Liver (tissue), 9 donors: ENCODE measurements around the gene ZNF689. TPM values are rescaled to one million over a fixed set of nuclear protein-coding genes. Genes with fewer than 3 reads are reported as not detected.

ENCODE experiments used
- DNase-seq: peaks from one replicate; pipeline ENCODE4 v3.0.0-alpha.2; 2017; ENCODE audit warnings: low spot score
- H3K27ac ChIP-seq, 2 donors: one replicate each; pipeline ENCODE4 v1.7.0; 2013; ENCODE audit warnings: inconsistent platforms in 2 of 2, low read length in 2 of 2, control low read depth in 1 of 2, low read depth in 1 of 2, mild to moderate bottlenecking in 1 of 2
- H3K27me3 ChIP-seq, 4 donors: one replicate each; pipeline versions ENCODE4 v1.6.1 to v1.7.0; 2013; ENCODE audit warnings: low read length in 3 of 4, inconsistent platforms in 1 of 4, mild to moderate bottlenecking in 1 of 4, moderate library complexity in 1 of 4; ENCODE audit not compliant: control insufficient read depth in 4 of 4, insufficient read depth in 4 of 4
- H3K36me3 ChIP-seq, 4 donors: one replicate each; pipeline versions ENCODE4 v1.6.1 to v1.7.0; 2013; ENCODE audit warnings: low read length in 3 of 4, mild to moderate bottlenecking in 3 of 4, low read depth in 1 of 4, moderate library complexity in 1 of 4; ENCODE audit not compliant: control insufficient read depth in 4 of 4, insufficient read depth in 3 of 4
- H3K4me1 ChIP-seq, 4 donors: one replicate each; pipeline versions ENCODE4 v1.6.1 to v1.7.0; 2013; ENCODE audit warnings: low read length in 3 of 4, mild to moderate bottlenecking in 3 of 4, moderate library complexity in 1 of 4; ENCODE audit not compliant: control insufficient read depth in 4 of 4, insufficient read depth in 4 of 4
- H3K4me3 ChIP-seq, 3 donors: one replicate each; pipeline versions ENCODE4 v1.6.1 to v1.7.0; 2013; ENCODE audit warnings: low read length in 3 of 3, control low read depth in 1 of 3, low read depth in 1 of 3, mild to moderate bottlenecking in 1 of 3
- H3K9ac ChIP-seq, 2 donors: one replicate each; pipeline ENCODE4 v1.7.0; 2013; ENCODE audit warnings: low read length in 2 of 2, mild to moderate bottlenecking in 2 of 2, moderate library complexity in 2 of 2, control low read depth in 1 of 2, low read depth in 1 of 2
- H3K9me3 ChIP-seq, 4 donors: one replicate each; pipeline versions ENCODE4 v1.6.1 to v1.7.0; 2013; ENCODE audit warnings: low read length in 3 of 4; ENCODE audit not compliant: control insufficient read depth in 4 of 4
- ATF3 ChIP-seq: IDR thresholded peaks from 2 replicates; pipeline ENCODE4 v1.6.1; 2016; ENCODE audit warnings: antibody characterized with exemption
- CTCF ChIP-seq: fragments of 150-350 bp; IDR thresholded peaks from 2 replicates; pipeline ENCODE4 v1.5.1; 2017; ENCODE audit warnings: improper control_type of control experiment, low read depth, low read length; ENCODE audit not compliant: missing input control
- EGR1 ChIP-seq, 2 donors: IDR thresholded peaks; 2 replicates each; pipeline ENCODE4 v1.6.1; 2016 to 2018; ENCODE audit warnings: antibody characterized with exemption in 2 of 2, low read depth in 2 of 2
- FOXA1 ChIP-seq: IDR thresholded peaks from 2 replicates; pipeline ENCODE4 v1.6.1; 2016; ENCODE audit warnings: antibody characterized with exemption
- FOXA2 ChIP-seq: IDR thresholded peaks from 2 replicates; pipeline ENCODE4 v1.6.1; 2016; ENCODE audit warnings: antibody characterized with exemption
- GABPA ChIP-seq, 2 donors: IDR thresholded peaks in 1 of 2; conservative IDR thresholded peaks in 1 of 2; 2 replicates each; pipeline ENCODE4 v1.6.1; 2016; ENCODE audit warnings: antibody characterized with exemption in 2 of 2, mild to moderate bottlenecking in 1 of 2, moderate library complexity in 1 of 2
- HNF4A ChIP-seq, 2 donors: conservative IDR thresholded peaks; 2 replicates each; pipeline ENCODE4 v1.6.1; 2016; ENCODE audit warnings: antibody characterized with exemption in 2 of 2, mild to moderate bottlenecking in 2 of 2
- HNF4G ChIP-seq: IDR thresholded peaks from 2 replicates; pipeline ENCODE4 v1.6.1; 2016; ENCODE audit warnings: antibody characterized with exemption
- JUND ChIP-seq, 2 donors: IDR thresholded peaks; 2 replicates each; pipeline ENCODE4 v1.6.1; 2016; ENCODE audit warnings: antibody characterized with exemption in 2 of 2
- NR2F2 ChIP-seq: IDR thresholded peaks from 2 replicates; pipeline ENCODE4 v1.6.1; 2016; ENCODE audit warnings: antibody characterized with exemption
- RAD21 ChIP-seq, 2 donors: IDR thresholded peaks; 2 replicates each; pipeline ENCODE4 v1.6.1; 2016; ENCODE audit warnings: antibody characterized with exemption in 2 of 2, mild to moderate bottlenecking in 2 of 2
- RXRA ChIP-seq, 2 donors: IDR thresholded peaks; 2 replicates each; pipeline ENCODE4 v1.6.1; 2017 to 2018; ENCODE audit warnings: antibody characterized with exemption in 2 of 2, mild to moderate bottlenecking in 1 of 2
- SP1 ChIP-seq: IDR thresholded peaks from 2 replicates; pipeline ENCODE4 v1.6.1; 2018; ENCODE audit warnings: antibody characterized with exemption, mild to moderate bottlenecking
- TAF1 ChIP-seq: conservative IDR thresholded peaks from 2 replicates; pipeline ENCODE4 v1.6.1; 2016; ENCODE audit warnings: antibody characterized with exemption, mild to moderate bottlenecking
- YY1 ChIP-seq: IDR thresholded peaks from 2 replicates; pipeline ENCODE4 v1.6.1; 2016; ENCODE audit warnings: antibody characterized with exemption, mild to moderate bottlenecking
- ZBTB33 ChIP-seq: IDR thresholded peaks from 2 replicates; pipeline ENCODE4 v1.6.1; 2016; ENCODE audit warnings: antibody characterized with exemption
- WGBS: extraction: QIAGEN DNeasy Blood & Tissue Kit; methylation state at CpG from one replicate; pipeline ENCODE4 v1.1.7; 2013; 5-methylcytosine and 5-hydroxymethylcytosine counted together
- polyA plus RNA-seq, 2 donors: library from polyadenylated mRNA; stranded (reverse) in 1 of 2; unstranded in 1 of 2; fragments of 200-250 nt in 1 of 2; fragments of >200 nt in 1 of 2; fragmentation: Nextera tagmentation in 1 of 2; extraction: Ambion mirVana in 1 of 2; gene quantifications; one replicate each; pipeline versions ENCODE4 v1.2.1 to v1.2.3, GENCODE V29; 2013 to 2015
- total RNA-seq, 2 donors: library from RNA; depleted of rRNA; stranded (reverse); fragments of >200 nt; gene quantifications; one replicate each; pipeline ENCODE4 v1.2.3, GENCODE V29; 2014
- TF ChIP-seq, protein P1 (sequence below): IDR thresholded peaks from 2 replicates; pipeline ENCODE4 v1.6.1; 2016; ENCODE audit warnings: antibody characterized with exemption
- TF ChIP-seq, protein P2 (sequence below): IDR thresholded peaks from 2 replicates; pipeline ENCODE4 v1.6.1; 2016; ENCODE audit warnings: antibody characterized with exemption, mild to moderate bottlenecking
- donor health status: healthy.
- donor health status: healthy.
- donor health status: healthy.
- donor health status: healthy.
- donor health status: healthy.

Gene ZNF689
- total and polyA plus RNA-seq, 4 donors = 2.6 to 5.8 (median 4.3) TPM

GRCh38 chr16:30603945-30604315 lies 6.3 kb downstream of the ZNF689 start:
- Histone ChIP-seq H3K4me1 (peaks cover 13 to 47% (median 34%) of the 10 kb centered on the region in 4 donors), H3K9ac (peak overlapping the region; percentile 20 to 68), H3K27me3 (no peaks in the 10 kb centered on the region), H3K36me3 (peaks cover 2 to 8% (median 3%) of the 10 kb centered on the region in 4 donors), H3K9me3 (no peaks in the 10 kb centered on the region), H3K27ac (peak overlapping the region; percentile 86 to 94), H3K4me3 (no peak overlapping the region)
- 38% methylated on average over 7 of the region's 7 CpGs for WGBS
- no peak for TF ChIP-seq ZBTB33
- peak; percentile 88 to 92 for TF ChIP-seq HNF4A (conservative IDR thresholded peaks at IDR 0.05)
- TF ChIP-seq EGR1 (IDR thresholded peaks at IDR 0.05; ENCODE audit: low read depth in 2 of 2) = peak in 1 of 2 donors; percentile 13
- no peak for TF ChIP-seq CTCF
- TF ChIP-seq FOXA2 = no peak
- TF ChIP-seq FOXA1 = no peak
- peak in 1 of 2 donors; percentile 8 for TF ChIP-seq RAD21 (IDR thresholded peaks at IDR 0.05)
- peak; percentile 61 to 67 for TF ChIP-seq RXRA (IDR thresholded peaks at IDR 0.05)
- TF ChIP-seq YY1 = peak; percentile 53
- TF ChIP-seq, protein P1, sequence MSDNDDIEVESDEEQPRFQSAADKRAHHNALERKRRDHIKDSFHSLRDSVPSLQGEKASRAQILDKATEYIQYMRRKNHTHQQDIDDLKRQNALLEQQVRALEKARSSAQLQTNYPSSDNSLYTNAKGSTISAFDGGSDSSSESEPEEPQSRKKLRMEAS = peak; percentile 55
- no peak for TF ChIP-seq TAF1
- peak; percentile 55 for TF ChIP-seq ATF3
- TF ChIP-seq HNF4G = peak; percentile 68
- TF ChIP-seq, protein P2, sequence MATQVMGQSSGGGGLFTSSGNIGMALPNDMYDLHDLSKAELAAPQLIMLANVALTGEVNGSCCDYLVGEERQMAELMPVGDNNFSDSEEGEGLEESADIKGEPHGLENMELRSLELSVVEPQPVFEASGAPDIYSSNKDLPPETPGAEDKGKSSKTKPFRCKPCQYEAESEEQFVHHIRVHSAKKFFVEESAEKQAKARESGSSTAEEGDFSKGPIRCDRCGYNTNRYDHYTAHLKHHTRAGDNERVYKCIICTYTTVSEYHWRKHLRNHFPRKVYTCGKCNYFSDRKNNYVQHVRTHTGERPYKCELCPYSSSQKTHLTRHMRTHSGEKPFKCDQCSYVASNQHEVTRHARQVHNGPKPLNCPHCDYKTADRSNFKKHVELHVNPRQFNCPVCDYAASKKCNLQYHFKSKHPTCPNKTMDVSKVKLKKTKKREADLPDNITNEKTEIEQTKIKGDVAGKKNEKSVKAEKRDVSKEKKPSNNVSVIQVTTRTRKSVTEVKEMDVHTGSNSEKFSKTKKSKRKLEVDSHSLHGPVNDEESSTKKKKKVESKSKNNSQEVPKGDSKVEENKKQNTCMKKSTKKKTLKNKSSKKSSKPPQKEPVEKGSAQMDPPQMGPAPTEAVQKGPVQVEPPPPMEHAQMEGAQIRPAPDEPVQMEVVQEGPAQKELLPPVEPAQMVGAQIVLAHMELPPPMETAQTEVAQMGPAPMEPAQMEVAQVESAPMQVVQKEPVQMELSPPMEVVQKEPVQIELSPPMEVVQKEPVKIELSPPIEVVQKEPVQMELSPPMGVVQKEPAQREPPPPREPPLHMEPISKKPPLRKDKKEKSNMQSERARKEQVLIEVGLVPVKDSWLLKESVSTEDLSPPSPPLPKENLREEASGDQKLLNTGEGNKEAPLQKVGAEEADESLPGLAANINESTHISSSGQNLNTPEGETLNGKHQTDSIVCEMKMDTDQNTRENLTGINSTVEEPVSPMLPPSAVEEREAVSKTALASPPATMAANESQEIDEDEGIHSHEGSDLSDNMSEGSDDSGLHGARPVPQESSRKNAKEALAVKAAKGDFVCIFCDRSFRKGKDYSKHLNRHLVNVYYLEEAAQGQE = peak; percentile 59
- TF ChIP-seq JUND (IDR thresholded peaks at IDR 0.05) = peak; percentile 88 to 92
- TF ChIP-seq SP1 = peak; percentile 96
- TF ChIP-seq NR2F2 = no peak
- TF ChIP-seq GABPA (IDR thresholded peaks at IDR 0.05 in 1 of 2, conservative IDR thresholded peaks at IDR 0.05 in 1 of 2) = no peak
- DNase-seq = no peak
